Measurements from ENCODE around the gene SEMA6A.
"Not testable (repeated sequence)": the region's sequence is repeated elsewhere in the genome, so short reads cannot be mapped to it uniquely, and the experiment has no call there.

The SEMA6A gene

GRCh38 chr5:116550082-116550481 lies 24.5 kb downstream of the SEMA6A start:
- Mint-ChIP-seq H3K4me1 (ENCODE audit: low read depth) (no peaks in the 10 kb centered on the region), H3K9me3 (peaks cover 8% of the 10 kb centered on the region), H3K27ac (no peak overlapping the region), H3K4me3 (no peak overlapping the region), H3K27me3 (ENCODE audit: low read depth) (no peaks in the 10 kb centered on the region), H3K36me3 (ENCODE audit: low read depth) (no peaks in the 10 kb centered on the region)

GRCh38 chr5:116546743-116547124 lies 27.9 kb downstream of the SEMA6A start:
- H3K27ac Mint-ChIP-seq, result no peak overlapping the region
- H3K36me3 Mint-ChIP-seq (ENCODE audit: low read depth), result no peaks in the 10 kb centered on the region
- H3K9me3 Mint-ChIP-seq, result peaks cover 12% of the 10 kb centered on the region
- no peaks in the 10 kb centered on the region for H3K4me1 Mint-ChIP-seq (ENCODE audit: low read depth)
- H3K4me3 Mint-ChIP-seq, result no peak overlapping the region
- no peaks in the 10 kb centered on the region for H3K27me3 Mint-ChIP-seq (ENCODE audit: low read depth)

GRCh38 chr5:116546033-116546742 lies 28.4 kb downstream of the SEMA6A start:
- Mint-ChIP-seq H3K27ac (no peak overlapping the region), H3K9me3 (peaks cover 12% of the 10 kb centered on the region), H3K36me3 (ENCODE audit: low read depth) (no peaks in the 10 kb centered on the region), H3K4me1 (ENCODE audit: low read depth) (no peaks in the 10 kb centered on the region), H3K27me3 (ENCODE audit: low read depth) (no peaks in the 10 kb centered on the region), H3K4me3 (no peak overlapping the region)

GRCh38 chr5:116545465-116545864 lies 29.2 kb downstream of the SEMA6A start:
- not testable (repeated sequence) for H3K4me1 Mint-ChIP-seq (ENCODE audit: low read depth); H3K4me3 Mint-ChIP-seq; H3K36me3 Mint-ChIP-seq (ENCODE audit: low read depth); H3K27ac Mint-ChIP-seq; H3K27me3 Mint-ChIP-seq (ENCODE audit: low read depth)
- peaks cover 12% of the 10 kb centered on the region for H3K9me3 Mint-ChIP-seq

GRCh38 chr5:116544531-116545241 lies 29.9 kb downstream of the SEMA6A start:
- H3K36me3 Mint-ChIP-seq (ENCODE audit: low read depth), result no peaks in the 10 kb centered on the region
- H3K4me1 Mint-ChIP-seq (ENCODE audit: low read depth), result no peaks in the 10 kb centered on the region
- peaks cover 12% of the 10 kb centered on the region for H3K9me3 Mint-ChIP-seq
- H3K27me3 Mint-ChIP-seq (ENCODE audit: low read depth), result no peaks in the 10 kb centered on the region
- H3K27ac Mint-ChIP-seq, result no peak overlapping the region
- no peak overlapping the region for H3K4me3 Mint-ChIP-seq

GRCh38 chr5:116543501-116543900 lies 31.1 kb downstream of the SEMA6A start:
- H3K4me1 Mint-ChIP-seq (ENCODE audit: low read depth), result no peaks in the 10 kb centered on the region
- H3K9me3 Mint-ChIP-seq, result peaks cover 12% of the 10 kb centered on the region
- H3K4me3 Mint-ChIP-seq, result no peak overlapping the region
- no peaks in the 10 kb centered on the region for H3K27me3 Mint-ChIP-seq (ENCODE audit: low read depth)
- H3K36me3 Mint-ChIP-seq (ENCODE audit: low read depth), result no peaks in the 10 kb centered on the region
- H3K27ac Mint-ChIP-seq, result no peak overlapping the region

- Mint-ChIP-seq H3K4me3 (no peak overlapping the region), H3K27ac (no peak overlapping the region), H3K36me3 (ENCODE audit: low read depth) (no peaks in the 10 kb centered on the region), H3K9me3 (peaks cover 12% of the 10 kb centered on the region), H3K27me3 (ENCODE audit: low read depth) (no peaks in the 10 kb centered on the region), H3K4me1 (ENCODE audit: low read depth) (no peaks in the 10 kb centered on the region)
Measured at GRCh38 chr5:116542619-116543018, 32.0 kb downstream of the SEMA6A start.

- Mint-ChIP-seq H3K27ac (no peak overlapping the region), H3K9me3 (no peaks in the 10 kb centered on the region), H3K4me1 (ENCODE audit: low read depth) (no peaks in the 10 kb centered on the region), H3K27me3 (ENCODE audit: low read depth) (no peaks in the 10 kb centered on the region), H3K36me3 (ENCODE audit: low read depth) (no peaks in the 10 kb centered on the region), H3K4me3 (no peak overlapping the region)
Measured at GRCh38 chr5:116539222-116539621, 35.4 kb downstream of the SEMA6A start.

- H3K4me1 Mint-ChIP-seq (ENCODE audit: low read depth), result no peaks in the 10 kb centered on the region
- no peak overlapping the region for H3K4me3 Mint-ChIP-seq
- H3K9me3 Mint-ChIP-seq, result no peaks in the 10 kb centered on the region
- no peak overlapping the region for H3K27ac Mint-ChIP-seq
- no peaks in the 10 kb centered on the region for H3K27me3 Mint-ChIP-seq (ENCODE audit: low read depth)
- no peaks in the 10 kb centered on the region for H3K36me3 Mint-ChIP-seq (ENCODE audit: low read depth)
Measured at GRCh38 chr5:116536316-116537083, 38.1 kb downstream of the SEMA6A start.

GRCh38 chr5:116534964-116535651 lies 39.5 kb downstream of the SEMA6A start:
- Mint-ChIP-seq H3K36me3 (ENCODE audit: low read depth) (no peaks in the 10 kb centered on the region), H3K27me3 (ENCODE audit: low read depth) (no peaks in the 10 kb centered on the region), H3K9me3 (no peaks in the 10 kb centered on the region)

GRCh38 chr5:116532762-116533525 lies 41.7 kb downstream of the SEMA6A start:
- no peaks in the 10 kb centered on the region for H3K36me3 Mint-ChIP-seq (ENCODE audit: low read depth)
- no peaks in the 10 kb centered on the region for H3K4me1 Mint-ChIP-seq (ENCODE audit: low read depth)
- H3K27me3 Mint-ChIP-seq (ENCODE audit: low read depth), result no peaks in the 10 kb centered on the region
- H3K27ac Mint-ChIP-seq, result no peak overlapping the region
- H3K9me3 Mint-ChIP-seq, result no peaks in the 10 kb centered on the region
- H3K4me3 Mint-ChIP-seq, result no peak overlapping the region

More at GRCh38 chr5:116534964-116535651, 39.5 kb downstream of the SEMA6A start:
- Mint-ChIP-seq H3K27ac (no peak overlapping the region), H3K4me1 (ENCODE audit: low read depth) (no peaks in the 10 kb centered on the region), H3K4me3 (no peak overlapping the region)

- Mint-ChIP-seq H3K27ac (peak overlapping the region; percentile 12), H3K9me3 (no peaks in the 10 kb centered on the region), H3K27me3 (ENCODE audit: low read depth) (no peaks in the 10 kb centered on the region), H3K36me3 (ENCODE audit: low read depth) (no peaks in the 10 kb centered on the region), H3K4me1 (ENCODE audit: low read depth) (no peaks in the 10 kb centered on the region), H3K4me3 (no peak overlapping the region)
Measured at GRCh38 chr5:116531635-116532034, 43.0 kb downstream of the SEMA6A start.

GRCh38 chr5:116531117-116531516 lies 43.5 kb downstream of the SEMA6A start:
- Mint-ChIP-seq H3K9me3 (no peaks in the 10 kb centered on the region), H3K27ac (no peak overlapping the region), H3K4me3 (no peak overlapping the region)

GRCh38 chr5:116530276-116530675 lies 44.3 kb downstream of the SEMA6A start:
- H3K4me1 Mint-ChIP-seq (ENCODE audit: low read depth), result no peaks in the 10 kb centered on the region
- no peaks in the 10 kb centered on the region for H3K9me3 Mint-ChIP-seq

More at GRCh38 chr5:116531117-116531516, 43.5 kb downstream of the SEMA6A start:
- H3K27me3 Mint-ChIP-seq (ENCODE audit: low read depth), result peaks cover 2% of the 10 kb centered on the region
- H3K36me3 Mint-ChIP-seq (ENCODE audit: low read depth), result no peaks in the 10 kb centered on the region
- H3K4me1 Mint-ChIP-seq (ENCODE audit: low read depth), result no peaks in the 10 kb centered on the region

More at GRCh38 chr5:116530276-116530675, 44.3 kb downstream of the SEMA6A start:
- no peak overlapping the region for H3K4me3 Mint-ChIP-seq
- H3K27ac Mint-ChIP-seq, result no peak overlapping the region
- H3K36me3 Mint-ChIP-seq (ENCODE audit: low read depth), result no peaks in the 10 kb centered on the region
- H3K27me3 Mint-ChIP-seq (ENCODE audit: low read depth), result peaks cover 4% of the 10 kb centered on the region
